Measurements from ENCODE around the gene CDC42EP2. TPM values are rescaled to one million over a fixed set of nuclear protein-coding genes. Genes with fewer than 3 reads are reported as not detected.

CDC42EP2 gene
- total and polyA plus RNA-seq, 10 of the 15 experiments (the other 5 are each of a cell fraction or from before 2014, with no cell fraction given): 0.03 to 1.2 (median 0.09) TPM; not detected in 3

DNA sequence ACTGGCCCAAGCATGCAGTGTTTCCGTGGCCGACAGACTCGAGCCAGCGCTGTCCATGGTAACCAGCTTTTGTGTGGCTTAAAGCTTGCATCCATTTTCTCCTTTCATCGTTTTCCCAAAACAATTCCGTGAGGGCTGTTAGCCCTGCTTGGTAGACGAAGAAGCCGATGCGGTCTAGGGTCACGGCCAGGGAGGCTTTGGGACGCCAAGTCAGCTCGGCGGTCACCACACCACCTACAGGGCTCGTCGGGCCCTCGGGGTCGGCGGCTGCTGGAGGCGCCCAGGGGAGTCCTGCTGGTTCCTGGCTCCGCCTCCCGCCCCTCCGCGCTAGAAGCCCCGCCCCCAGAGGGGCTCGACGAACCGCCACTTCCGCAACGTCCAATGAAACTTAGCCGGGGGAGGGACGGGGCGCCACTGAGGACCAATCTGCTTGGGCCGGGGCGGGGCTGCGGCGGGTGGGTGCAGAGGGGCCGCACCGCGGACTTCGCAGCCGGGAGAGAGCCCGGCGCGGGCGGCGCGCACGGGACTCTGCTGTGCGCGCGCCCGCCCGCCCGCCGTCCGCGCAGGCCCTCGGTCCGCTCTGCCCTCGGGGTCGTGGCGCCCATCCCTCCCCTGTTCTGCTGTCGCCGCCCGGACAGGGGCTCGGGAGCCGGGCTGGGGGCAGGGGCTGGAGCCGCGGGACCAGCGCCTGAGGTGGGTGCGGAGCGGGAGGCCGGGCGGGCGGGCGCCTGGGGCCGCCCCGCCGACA, 39.8 kb downstream of the CDC42EP2 start, which contains the start of gene TIGD3 (continued):
- peak; percentile 72 to 94; a peak in 3 of 4 replicates for TF ChIP-seq BHLHE40 (IDR thresholded peaks at IDR 0.05; ENCODE audit: borderline replicate concordance in 1 of 2, low read depth in 2 of 2, low read length in 1 of 2)
- TF ChIP-seq, protein P1, sequence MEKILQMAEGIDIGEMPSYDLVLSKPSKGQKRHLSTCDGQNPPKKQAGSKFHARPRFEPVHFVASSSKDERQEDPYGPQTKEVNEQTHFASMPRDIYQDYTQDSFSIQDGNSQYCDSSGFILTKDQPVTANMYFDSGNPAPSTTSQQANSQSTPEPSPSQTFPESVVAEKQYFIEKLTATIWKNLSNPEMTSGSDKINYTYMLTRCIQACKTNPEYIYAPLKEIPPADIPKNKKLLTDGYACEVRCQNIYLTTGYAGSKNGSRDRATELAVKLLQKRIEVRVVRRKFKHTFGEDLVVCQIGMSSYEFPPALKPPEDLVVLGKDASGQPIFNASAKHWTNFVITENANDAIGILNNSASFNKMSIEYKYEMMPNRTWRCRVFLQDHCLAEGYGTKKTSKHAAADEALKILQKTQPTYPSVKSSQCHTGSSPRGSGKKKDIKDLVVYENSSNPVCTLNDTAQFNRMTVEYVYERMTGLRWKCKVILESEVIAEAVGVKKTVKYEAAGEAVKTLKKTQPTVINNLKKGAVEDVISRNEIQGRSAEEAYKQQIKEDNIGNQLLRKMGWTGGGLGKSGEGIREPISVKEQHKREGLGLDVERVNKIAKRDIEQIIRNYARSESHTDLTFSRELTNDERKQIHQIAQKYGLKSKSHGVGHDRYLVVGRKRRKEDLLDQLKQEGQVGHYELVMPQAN (conservative IDR thresholded peaks at IDR 0.05): peak; percentile 54
- TF ChIP-seq MTA3 (IDR thresholded peaks at IDR 0.05; ENCODE audit: borderline replicate concordance, low read length): no peak
- TF ChIP-seq JUNB (IDR thresholded peaks at IDR 0.05): no peak
- TF ChIP-seq, protein P2, sequence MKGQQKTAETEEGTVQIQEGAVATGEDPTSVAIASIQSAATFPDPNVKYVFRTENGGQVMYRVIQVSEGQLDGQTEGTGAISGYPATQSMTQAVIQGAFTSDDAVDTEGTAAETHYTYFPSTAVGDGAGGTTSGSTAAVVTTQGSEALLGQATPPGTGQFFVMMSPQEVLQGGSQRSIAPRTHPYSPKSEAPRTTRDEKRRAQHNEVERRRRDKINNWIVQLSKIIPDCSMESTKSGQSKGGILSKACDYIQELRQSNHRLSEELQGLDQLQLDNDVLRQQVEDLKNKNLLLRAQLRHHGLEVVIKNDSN (IDR thresholded peaks at IDR 0.05; ENCODE audit: borderline replicate concordance, extremely low read length, insufficient read depth, low read depth, low read length): no peak
- TF ChIP-seq, protein P3, sequence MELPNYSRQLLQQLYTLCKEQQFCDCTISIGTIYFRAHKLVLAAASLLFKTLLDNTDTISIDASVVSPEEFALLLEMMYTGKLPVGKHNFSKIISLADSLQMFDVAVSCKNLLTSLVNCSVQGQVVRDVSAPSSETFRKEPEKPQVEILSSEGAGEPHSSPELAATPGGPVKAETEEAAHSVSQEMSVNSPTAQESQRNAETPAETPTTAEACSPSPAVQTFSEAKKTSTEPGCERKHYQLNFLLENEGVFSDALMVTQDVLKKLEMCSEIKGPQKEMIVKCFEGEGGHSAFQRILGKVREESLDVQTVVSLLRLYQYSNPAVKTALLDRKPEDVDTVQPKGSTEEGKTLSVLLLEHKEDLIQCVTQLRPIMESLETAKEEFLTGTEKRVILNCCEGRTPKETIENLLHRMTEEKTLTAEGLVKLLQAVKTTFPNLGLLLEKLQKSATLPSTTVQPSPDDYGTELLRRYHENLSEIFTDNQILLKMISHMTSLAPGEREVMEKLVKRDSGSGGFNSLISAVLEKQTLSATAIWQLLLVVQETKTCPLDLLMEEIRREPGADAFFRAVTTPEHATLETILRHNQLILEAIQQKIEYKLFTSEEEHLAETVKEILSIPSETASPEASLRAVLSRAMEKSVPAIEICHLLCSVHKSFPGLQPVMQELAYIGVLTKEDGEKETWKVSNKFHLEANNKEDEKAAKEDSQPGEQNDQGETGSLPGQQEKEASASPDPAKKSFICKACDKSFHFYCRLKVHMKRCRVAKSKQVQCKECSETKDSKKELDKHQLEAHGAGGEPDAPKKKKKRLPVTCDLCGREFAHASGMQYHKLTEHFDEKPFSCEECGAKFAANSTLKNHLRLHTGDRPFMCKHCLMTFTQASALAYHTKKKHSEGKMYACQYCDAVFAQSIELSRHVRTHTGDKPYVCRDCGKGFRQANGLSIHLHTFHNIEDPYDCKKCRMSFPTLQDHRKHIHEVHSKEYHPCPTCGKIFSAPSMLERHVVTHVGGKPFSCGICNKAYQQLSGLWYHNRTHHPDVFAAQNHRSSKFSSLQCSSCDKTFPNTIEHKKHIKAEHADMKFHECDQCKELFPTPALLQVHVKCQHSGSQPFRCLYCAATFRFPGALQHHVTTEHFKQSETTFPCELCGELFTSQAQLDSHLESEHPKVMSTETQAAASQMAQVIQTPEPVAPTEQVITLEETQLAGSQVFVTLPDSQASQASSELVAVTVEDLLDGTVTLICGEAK (IDR thresholded peaks at IDR 0.05; ENCODE audit: borderline replicate concordance): no peak
- 0 out of 2 replicates have a peak, but pooled peaks have one; percentile 19 for TF ChIP-seq SMARCA5 (IDR thresholded peaks at IDR 0.05)
- TF ChIP-seq KLF5 (IDR thresholded peaks at IDR 0.05; ENCODE audit: partially characterized antibody): no peak
- no peak for TF ChIP-seq RBBP5 (conservative IDR thresholded peaks at IDR 0.05)
- TF ChIP-seq CREM (IDR thresholded peaks at IDR 0.05; ENCODE audit: low read depth): no peak
- TF ChIP-seq POLR2AphosphoS2 (IDR thresholded peaks at IDR 0.05; ENCODE audit: low read depth, low read length): 0 out of 2 replicates have a peak, but pooled peaks have one; percentile 31
- TF ChIP-seq POLR2AphosphoS5 (IDR thresholded peaks at IDR 0.05; ENCODE audit: low read length): peak; percentile 7; the same call in 1 of the 2 replicates
- TF ChIP-seq NR2C2 (IDR thresholded peaks at IDR 0.05; ENCODE audit: borderline replicate concordance, control insufficient read depth, insufficient read length, low read depth): no peak
- no peak for TF ChIP-seq CHD1 (IDR thresholded peaks at IDR 0.05; ENCODE audit: low read depth, low read length)
- peak; percentile 84 for TF ChIP-seq POLR2A (IDR thresholded peaks at IDR 0.05; ENCODE audit: low read depth, low read length)
- TF ChIP-seq RAD21 (IDR thresholded peaks at IDR 0.05; ENCODE audit: insufficient read depth, low read depth, low read length): no peak
- no peak for TF ChIP-seq MEF2B (IDR thresholded peaks at IDR 0.05; ENCODE audit: partially characterized antibody, poor library complexity, severe bottlenecking)
- TF ChIP-seq ZNF274 (IDR thresholded peaks at IDR 0.05; ENCODE audit: insufficient read depth, insufficient read length): no peak
- TF ChIP-seq RAD51 (IDR thresholded peaks at IDR 0.05): no peak
- no peak for TF ChIP-seq EED (IDR thresholded peaks at IDR 0.05; ENCODE audit: low read depth)
- no peak for TF ChIP-seq SIN3A (IDR thresholded peaks at IDR 0.05; ENCODE audit: low read depth, low read length)
- TF ChIP-seq SPI1 (IDR thresholded peaks at IDR 0.05; ENCODE audit: borderline replicate concordance, insufficient read depth, low read depth, low read length): 0 out of 2 replicates have a peak, but pooled peaks have one; percentile 32
- TF ChIP-seq STAT3 (IDR thresholded peaks at IDR 0.05; ENCODE audit: low read depth, low read length): no peak
- no peak for TF ChIP-seq SMAD5 (IDR thresholded peaks at IDR 0.05; ENCODE audit: low read depth)

Measured in GM12878 (cell line).